Activated CD8-positive, alpha-beta memory T cell treated with anti-CD3 and anti-CD28 coated beads, Interleukin-2, amount 50 U/mL, for 48 hours (primary cell): ENCODE data around the gene LIMCH1.

Experiments
- DNase-seq: peaks from one replicate; pipeline ENCODE4 v3.0.0-alpha.2; 2020

Gene LIMCH1

DNA sequence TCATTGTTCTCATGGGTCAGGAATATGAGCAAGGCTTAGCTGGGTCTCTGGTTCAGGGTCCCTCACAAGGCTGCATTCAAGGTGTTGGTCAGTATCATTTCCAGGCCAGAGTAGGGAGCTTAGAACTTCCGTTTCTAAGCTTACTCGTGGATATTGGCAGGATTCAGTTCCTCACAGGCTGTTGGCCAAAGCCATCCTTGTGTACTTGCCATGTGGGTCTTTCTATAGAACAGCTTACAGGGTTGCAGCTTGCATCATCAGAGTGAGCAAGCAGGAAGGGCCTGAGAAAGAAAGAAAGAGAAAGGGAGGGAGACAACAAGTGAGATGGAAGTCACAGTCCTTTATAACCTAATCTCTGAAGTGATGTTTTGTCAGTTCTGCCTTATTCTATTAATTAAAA lies 5.1 kb upstream of the LIMCH1 start:
- DNase-seq = no peak

GRCh38 chr4:41533680-41534079 lies 4.3 kb upstream of the LIMCH1 start:
- DNase-seq = no peak

GRCh38 chr4:41534404-41534803 lies 3.6 kb upstream of the LIMCH1 start:
- no peak for DNase-seq

- no peak for DNase-seq
Observed at GRCh38 chr4:41535911-41536371, 2.0 kb upstream of the LIMCH1 start.

DNA sequence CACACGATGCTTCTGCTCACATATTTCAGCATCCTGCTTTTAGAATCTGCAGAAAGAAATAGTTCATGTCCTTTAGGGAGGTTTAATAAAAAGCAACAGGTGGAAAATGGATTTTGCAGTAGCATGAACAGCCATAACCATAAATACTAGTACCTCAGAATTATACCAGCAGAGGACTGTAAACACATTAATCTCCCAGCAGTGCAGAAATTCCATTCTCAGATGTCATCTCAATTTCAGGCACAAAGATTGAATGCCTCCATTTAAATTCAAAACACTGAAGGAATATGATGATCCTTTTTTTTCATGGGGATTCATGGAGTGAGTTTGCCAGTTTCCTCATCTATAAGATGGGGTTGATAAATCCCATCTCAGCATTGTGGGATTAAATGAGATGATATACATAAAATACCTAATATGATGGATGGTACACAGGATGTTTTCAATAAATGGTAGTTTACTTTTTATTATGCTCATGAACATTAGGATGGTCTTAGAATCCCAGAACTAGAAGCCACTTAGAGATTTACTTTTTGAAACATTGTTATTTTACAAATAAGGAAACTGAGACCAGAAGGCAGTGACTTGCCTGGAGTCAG lies 566 bp upstream of the LIMCH1 start:
- DNase-seq = no peak

DNA sequence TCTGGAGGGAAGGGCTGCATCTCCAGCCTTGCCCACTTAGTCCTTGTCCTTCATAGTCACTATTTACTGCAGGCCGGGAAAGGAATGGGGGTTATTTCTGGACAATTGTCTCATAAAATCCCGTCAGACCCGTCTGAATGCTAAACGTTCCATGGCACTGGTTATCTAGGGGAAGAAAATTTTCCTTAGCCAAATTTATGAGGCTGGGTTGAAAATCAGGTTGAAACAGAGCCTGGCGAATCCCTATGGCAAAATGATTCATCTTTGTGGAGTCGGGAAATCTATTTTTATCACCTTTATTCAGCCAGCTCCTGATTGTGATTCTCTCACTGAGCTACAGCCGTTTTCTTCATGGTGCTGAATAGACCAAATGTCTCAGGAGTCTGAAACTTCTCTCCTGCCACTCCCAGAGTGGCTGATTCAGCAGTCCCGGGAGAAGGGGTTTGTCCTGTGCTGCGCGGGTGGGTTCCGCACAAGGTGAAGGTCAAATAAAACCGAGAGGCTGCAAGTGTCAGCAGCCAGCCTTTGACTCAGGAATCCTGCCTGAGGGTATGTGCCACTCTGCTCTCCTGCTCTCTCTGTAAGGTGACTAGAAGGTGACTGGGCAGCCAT lies 1.0 kb downstream of the LIMCH1 start:
- DNase-seq = no peak

DNA sequence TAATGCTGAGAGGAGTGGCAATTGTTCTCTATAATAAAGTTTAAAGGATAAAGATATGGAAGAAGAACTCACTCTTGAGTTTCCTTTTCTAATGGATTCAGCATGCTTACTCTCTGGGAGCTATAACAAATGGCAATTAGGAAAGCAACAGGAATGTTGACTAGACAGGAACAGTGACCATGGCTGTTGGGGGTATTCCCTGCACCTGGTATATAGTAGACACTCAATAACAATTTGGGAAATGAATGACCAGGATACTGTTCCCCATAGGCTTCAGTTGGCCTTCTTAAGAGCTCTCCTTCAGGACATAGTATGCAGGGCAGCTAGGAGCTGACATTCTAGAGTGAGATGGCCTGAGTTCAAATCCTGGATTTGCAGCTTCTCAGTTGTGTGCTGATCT lies 1.8 kb downstream of the LIMCH1 start:
- DNase-seq = no peak

GRCh38 chr4:41540687-41541086 lies 2.7 kb downstream of the LIMCH1 start:
- no peak for DNase-seq

DNA sequence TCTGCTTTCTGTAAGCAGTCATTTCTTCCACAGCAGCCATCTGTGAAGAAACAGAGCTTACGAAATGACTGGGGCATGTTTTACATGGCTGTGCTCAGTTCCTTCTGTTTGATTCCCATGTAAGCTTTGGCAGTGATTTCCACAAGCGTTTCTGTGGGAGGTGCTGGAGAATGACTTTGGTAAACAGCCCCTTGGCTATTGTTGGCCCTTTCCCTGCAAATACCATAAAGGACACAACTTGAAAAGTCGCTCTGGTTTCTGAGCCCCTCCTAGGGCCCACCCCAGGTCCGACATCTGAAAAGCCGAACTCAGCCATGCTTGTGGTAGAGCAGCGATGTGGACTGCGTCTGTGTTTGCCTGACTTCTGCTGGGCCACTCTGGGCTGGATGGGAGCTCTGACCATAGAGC lies 3.7 kb downstream of the LIMCH1 start:
- no peak for DNase-seq

GRCh38 chr4:41542526-41543275 lies 4.7 kb downstream of the LIMCH1 start:
- DNase-seq = no peak

DNA sequence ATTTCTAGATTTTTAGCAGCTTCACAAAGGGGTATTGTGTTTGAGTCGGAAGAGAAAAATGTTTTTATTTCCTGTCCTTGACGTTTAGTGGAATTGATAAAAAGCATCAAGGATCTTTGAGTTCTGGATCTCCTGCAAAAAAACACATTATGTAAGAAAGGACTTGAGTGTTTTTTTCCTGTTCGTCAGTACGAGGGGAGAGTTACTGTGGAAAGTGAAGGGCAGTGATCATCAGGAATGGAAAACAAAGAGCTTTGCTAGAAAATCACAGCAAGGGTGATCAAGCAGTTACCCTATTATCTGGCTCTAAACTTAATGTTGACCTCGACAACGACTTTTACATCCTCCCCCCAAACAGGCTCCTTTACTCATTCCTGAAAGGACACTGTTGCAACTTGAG lies 7.3 kb downstream of the LIMCH1 start:
- no peak for DNase-seq

- DNase-seq = no peak
Observed at GRCh38 chr4:41546638-41547037, 8.7 kb downstream of the LIMCH1 start.

- no peak for DNase-seq
Observed at GRCh38 chr4:41548305-41548880, 10.4 kb downstream of the LIMCH1 start.

DNA sequence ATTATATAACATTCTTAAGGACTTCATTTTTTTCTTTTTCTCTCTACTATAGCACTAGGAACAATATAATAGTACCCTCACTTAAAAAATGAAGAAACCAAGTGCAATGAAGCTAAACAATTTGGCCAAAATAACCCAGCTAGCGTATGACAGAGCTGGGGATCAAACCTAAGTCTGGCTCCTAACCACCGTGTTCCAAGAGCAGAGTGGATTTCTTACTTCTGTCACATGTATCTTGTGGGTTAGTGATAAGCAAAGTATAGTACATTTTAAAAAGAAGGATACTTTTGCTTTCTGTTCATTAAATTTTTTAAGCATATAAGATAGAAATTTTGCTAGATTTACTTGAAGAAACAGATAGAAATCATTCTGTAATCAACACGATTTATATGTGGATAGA lies 11.5 kb downstream of the LIMCH1 start:
- DNase-seq = no peak

GRCh38 chr4:41550308-41550707 lies 12.4 kb downstream of the LIMCH1 start:
- DNase-seq = no peak

GRCh38 chr4:41551536-41551935 lies 13.6 kb downstream of the LIMCH1 start:
- DNase-seq = no peak

DNA sequence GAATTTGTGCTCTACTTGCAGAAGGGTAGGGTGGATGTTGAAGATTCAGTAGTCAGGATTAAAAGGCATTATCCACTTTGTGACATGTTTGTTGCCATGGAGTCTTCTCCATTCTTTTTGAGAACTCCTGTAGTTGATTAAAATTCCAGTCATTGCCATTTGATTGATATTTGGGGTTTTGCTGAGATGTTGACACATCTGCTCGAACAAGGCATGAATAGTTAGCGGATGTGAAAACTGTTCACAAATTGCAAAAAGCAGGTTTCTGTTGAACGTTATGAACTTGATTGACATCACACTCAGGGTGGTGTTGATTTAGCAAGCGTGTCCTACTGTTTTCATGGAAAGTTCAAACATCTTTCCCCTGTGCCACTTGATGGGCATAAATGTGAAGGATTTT lies 16.9 kb downstream of the LIMCH1 start:
- DNase-seq = no peak

- no peak for DNase-seq
Observed at GRCh38 chr4:41556526-41556925, 18.6 kb downstream of the LIMCH1 start.

DNA sequence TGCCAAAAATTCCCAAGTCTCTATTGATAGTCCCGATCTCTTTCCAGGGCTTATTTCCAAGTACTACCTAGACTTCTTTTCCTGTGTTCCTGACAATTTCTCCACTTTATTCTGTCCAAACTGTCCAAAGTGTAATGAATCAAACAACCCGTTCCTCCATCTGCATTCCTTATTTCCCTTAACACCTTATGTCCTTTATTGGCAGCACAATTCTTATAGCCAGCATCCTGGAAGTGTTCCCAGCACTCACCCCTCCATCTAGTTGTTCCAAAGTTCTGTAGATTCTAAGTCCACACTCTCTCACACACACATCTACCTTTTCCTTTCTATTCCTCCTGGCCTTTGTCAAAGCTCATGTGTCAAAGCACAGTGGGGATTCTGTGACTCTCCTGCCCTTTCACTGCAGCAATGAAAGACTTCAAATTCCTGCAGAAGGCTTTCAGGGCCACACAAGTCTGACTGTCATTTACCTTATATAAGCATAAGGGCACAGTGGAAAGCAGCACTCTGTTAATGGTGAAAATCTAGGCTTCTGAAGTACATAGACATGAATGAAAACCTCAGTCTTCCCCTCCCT lies 22.1 kb downstream of the LIMCH1 start:
- DNase-seq = no peak

DNA sequence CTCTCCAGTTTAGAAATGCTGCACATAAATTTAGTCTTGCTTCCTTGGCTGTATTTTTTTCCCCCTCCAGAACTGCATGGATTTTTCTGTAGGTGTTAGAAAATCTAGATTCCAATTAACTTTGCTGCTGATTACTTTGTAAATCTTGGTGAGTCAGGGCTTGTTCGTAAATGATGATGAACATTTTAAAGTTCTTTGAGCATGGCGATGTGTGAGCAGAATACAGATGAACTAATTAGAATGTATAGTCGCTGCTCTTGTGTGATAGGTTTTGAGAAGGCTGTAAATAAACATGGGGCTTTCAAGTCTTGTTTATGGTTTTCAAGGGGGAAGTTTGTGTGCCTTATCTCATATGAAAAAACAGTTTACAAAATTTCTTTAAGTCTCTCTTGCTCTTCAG lies 23.3 kb downstream of the LIMCH1 start:
- DNase-seq = no peak

DNA sequence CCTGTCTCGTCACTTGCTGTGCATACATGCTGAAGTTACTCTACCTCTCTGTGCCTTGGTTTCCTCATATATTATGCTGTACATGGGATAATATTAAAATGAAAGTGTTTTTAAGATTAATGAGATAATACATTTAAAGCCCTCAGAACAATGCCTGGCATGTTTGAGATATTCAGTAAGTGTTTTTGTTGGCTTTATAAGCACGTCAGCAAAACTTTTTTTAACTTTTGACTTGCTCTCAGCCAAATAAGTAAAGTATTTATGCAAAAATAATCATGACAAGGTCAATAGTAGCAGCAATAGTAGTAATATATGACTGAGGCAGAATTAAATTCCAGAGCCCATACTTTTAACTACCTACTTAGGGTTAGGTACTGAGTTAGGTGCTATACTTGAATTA lies 29.2 kb downstream of the LIMCH1 start:
- no peak for DNase-seq

DNA sequence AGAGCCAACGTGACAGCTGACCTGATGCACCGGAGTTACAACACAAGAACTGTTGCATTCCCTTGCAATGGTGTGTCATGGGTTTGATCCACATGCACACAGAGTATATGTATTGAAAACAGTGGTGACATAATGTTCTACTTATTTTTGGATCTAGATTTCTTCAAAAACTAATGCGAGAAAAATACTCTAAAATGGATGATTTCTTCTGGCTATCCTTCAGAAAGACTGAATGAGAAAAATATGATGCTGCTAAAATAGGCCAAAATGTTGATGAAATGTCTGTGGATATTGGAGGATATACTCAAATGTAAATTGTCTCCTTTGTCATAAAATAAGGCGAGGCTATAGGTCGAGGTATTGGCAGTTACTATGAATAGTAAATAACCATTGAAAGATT lies 30.4 kb downstream of the LIMCH1 start:
- no peak for DNase-seq

- DNase-seq = no peak
Observed at GRCh38 chr4:41569961-41570360, 32.0 kb downstream of the LIMCH1 start.

GRCh38 chr4:41571422-41571821 lies 33.5 kb downstream of the LIMCH1 start:
- no peak for DNase-seq
